GM19372 (cell line): Measurements from ENCODE around the gene NAALADL2.
"Not testable (repeated sequence)": the region's sequence is repeated elsewhere in the genome, so short reads cannot be mapped to it uniquely, and the experiment has no call there.

ENCODE experiments used
- ATAC-seq: cut with Tn5 transposase; IDR thresholded peaks from one replicate; pipeline ENCODE4 v1.9.1; 2021; ENCODE audit warnings: mild to moderate bottlenecking, low read depth, moderate library complexity; ENCODE audit not compliant: unreplicated experiment

The NAALADL2 gene

DNA sequence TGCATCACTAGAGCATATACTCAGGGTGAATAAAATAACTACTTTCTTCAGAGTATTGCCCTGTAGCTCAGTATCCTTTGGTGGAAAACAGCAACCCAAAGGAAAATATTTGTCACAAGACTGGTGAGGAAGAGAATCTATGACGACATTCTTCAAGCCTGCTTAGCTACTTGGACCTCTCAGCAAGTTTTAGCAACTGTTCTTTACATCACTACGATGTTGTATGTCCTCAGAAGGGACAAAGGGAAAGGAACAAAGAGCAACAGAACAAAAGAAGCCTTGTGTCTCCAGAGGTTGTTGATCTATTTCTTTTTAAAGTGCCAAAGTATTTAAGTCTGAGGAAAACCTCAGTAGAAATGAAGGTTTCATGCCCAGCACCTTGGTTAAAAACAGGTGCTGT lies 746.7 kb downstream of the NAALADL2 start:
- no peak for ATAC-seq

DNA sequence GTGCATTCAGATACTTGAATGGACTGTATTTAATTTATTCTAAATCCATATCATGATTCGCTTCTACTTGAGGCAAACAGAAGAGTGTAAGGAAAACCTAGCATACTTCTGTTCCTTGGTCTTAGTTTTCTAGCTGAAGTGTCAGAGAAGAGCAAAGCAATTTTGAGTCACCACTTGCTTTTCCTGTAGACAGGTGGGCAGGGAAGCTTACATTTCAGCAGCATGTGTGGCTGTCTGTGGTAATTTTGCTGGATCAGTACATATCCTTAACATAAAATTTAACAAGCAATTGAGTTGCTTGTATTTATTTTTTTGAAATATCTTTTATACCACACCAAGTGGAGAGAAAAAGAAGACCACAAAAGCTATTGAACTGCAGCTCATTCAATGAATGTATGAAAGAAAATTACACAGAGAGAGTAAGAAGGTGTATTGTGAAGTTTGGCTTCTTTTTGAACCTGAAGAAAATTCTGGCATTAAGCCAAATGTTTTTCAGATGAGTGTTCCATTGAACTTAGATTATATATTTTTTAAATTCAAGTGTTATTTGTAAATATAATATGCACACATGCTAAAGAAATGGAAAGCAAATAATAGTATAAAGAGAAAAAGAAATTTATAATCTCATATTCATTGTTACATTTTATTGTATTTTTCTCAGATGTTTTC lies 747.6 kb downstream of the NAALADL2 start:
- ATAC-seq = no peak

DNA sequence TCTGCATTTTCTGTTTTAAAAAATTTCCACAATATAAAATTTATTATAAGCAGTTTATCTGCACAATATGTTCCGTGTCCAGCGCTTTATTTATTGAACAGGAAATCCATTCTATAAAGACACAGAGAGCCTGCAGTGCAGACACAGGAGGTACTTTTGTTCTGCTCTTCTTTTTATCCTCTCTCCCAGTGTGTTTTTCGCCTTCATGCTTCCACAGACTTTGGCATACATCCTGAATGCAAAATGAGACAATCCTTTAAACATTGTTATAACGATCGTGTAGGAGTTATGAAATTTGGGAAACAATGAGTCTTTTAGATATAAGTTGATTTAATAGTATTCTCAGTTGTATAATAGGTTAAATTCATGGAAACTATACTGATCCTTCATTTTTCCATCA lies 749.2 kb downstream of the NAALADL2 start:
- no peak for ATAC-seq

DNA sequence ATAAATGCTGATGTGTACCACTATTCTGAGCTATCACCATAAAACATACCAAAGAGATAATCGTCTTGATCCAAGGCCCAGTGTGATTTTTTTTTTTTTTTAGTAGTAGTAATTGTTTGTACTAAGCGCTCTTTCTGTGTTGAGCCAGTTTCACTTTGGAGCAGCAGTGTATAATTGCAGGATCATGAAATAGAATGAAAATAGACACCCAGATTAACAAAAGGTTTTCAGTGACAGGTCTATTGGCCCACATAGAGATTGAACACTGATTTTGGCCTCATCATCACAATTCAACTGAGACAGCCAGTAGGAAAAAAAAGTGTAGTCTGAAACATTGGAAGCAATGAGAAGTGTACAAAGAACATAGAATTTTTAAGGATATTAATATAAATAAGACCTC lies 749.8 kb downstream of the NAALADL2 start:
- no peak for ATAC-seq

DNA sequence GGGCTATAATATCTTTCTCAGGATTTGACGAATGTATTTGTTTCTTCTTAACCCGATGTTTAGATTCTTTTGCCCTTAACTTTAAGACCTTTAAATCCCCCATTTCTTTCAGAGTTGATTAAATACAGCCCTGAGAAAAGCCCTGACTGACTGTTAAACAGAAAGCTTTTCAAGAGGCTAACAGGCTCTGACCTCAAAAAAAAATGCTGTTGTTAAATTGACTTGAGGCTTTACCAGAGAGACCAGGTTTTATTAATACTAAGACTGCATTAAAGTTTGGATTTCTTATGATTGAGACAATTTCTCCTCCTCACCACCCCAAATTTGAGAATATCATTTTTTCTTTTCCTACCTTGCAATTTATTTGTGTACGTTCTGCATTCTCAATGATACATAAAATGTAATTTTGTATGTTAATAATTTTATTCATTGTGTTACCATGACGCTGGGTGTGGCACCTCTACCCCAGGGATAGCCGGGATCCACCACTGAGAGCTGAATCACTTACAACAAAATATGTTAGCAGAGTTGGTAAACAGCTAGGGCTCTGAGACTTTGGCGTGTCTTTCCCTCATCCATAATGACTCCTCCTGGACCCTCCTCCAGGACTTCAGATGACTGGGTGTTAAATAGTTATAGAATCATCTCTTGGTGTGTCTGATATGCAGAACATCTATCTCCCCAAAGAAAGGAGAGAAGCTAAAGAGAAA lies 753.5 kb downstream of the NAALADL2 start:
- no peak for ATAC-seq

DNA sequence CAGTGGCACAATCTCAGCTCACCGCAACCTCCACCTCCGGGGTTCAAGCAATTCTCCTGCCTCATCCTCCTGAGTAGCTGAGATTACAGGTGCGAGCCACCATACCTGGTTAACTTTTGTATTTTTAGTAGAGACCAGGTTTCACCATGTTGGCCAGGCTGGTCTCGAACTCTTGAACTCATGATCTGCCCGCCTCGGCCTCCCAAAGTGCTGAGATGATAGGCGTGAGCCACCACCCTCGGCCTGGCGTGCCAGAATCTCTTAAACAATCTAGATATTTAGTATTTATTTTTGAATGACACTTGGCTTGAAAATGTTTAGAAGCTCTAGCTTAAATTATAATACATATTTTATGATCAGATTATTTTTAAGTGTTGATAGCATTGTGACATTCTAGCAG lies 755.0 kb downstream of the NAALADL2 start:
- not testable (repeated sequence) for ATAC-seq

DNA sequence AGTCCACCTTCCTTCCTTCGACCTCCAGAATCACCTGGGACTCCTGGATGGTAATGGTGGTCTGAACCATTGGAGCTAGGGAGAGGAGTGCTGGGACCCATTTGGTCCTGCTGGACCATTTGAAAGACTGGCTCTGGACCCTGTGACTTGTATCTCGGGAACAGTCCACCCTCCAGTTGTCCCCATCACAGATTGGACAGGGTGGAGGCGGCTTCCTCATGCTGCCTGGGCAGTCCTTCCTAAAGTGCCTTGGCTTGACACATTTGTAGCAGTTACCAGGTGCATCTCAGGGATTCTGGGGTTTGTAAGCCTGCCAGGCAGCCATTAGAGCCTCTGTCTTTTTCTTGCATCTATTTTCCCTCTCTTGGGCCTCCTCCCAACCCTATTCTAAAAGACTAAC lies 758.1 kb downstream of the NAALADL2 start:
- no peak for ATAC-seq

DNA sequence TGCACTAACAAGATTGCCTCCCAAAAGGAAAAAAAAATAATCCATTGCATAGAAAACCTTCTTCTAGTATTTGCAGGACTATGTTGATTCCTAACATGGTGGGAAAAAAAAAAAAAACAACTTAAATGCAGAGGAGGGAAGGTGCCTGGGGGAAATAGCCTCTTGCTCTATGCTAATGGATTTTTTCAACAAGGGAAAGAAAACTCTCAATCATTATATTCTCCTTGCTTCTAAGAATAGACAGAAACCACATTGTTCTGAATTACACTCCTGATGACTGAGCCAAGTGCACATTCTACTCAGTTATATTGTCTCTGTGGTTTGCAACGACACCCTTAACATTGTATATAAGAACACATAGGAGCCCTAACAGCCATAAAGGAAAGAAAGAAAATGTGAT lies 760.2 kb downstream of the NAALADL2 start:
- no peak for ATAC-seq

DNA sequence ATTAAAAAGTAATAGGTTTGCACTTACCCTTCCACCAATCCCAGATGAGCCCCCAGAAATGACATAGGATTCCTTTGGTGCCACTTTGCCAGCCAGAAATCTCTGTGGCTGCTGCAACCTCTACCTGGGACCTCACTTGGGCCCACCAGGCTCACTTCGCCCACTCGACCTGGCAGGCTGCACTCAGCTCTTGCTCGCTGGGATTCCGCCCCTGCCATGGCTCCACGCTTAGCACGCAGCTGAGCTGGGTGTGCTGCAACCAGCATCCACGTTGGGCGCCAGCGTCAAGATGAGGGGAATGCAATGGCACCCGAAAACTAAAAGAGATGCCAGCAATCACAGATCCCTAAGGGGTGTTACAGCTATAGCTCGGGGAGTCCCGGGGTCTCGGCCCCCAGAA lies 761.0 kb downstream of the NAALADL2 start:
- no peak for ATAC-seq

DNA sequence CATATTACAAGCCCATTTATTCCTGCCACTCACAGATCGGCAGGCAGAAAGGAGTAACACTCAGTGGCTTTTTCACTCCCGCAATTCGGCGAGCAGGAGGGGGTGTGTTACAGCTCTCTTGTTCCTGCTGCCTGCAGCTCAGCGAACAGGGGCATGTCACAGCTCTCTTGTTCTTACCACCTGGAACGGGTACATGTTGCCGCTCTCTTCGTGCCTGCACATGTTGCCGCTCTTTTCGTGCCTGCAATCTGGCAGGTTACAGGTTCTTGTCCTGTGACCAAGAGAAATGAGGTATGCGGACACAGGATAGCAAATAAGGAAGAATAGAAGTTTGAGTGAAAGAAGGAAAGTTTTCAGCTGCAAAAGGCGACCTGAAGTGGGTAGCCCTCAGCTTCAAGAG lies 761.4 kb downstream of the NAALADL2 start:
- ATAC-seq = no peak

DNA sequence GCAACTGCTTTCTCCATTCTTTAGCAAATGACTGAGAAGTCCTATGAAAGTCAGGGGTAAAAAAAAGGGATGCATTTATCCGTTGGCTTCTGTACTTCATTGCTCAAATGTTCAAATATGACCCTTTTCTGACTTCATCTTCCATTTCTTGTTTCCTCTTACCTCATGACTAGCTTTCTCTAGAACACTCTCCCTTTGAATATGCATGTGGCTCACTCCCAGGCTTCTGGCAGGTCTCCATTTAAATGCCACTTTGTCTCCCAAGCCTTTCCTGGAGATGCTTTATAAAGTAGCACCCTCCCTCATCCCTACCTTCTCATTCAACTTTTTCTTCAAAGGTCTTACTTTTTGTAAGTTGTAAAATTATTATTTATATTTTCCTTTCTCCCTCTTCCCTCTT lies 781.8 kb downstream of the NAALADL2 start:
- ATAC-seq = no peak

DNA sequence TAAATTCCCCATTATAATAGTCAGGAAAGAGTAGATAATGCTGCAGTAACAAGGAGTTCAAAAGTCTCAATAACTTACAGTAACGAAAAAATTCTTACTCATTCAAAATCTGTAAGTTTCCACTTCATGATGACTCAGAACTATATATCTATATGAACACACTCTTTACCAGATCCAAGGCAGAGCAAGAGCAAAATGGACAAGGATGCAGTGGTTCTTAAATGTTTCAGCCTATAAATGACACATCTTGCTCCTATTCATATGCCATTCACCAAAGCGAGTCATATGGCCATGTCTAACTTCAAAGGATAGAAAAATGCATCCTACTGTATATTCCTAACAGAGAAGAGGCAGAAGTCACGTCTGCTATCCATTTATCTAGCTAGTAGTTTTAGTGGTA lies 787.7 kb downstream of the NAALADL2 start:
- ATAC-seq = no peak

DNA sequence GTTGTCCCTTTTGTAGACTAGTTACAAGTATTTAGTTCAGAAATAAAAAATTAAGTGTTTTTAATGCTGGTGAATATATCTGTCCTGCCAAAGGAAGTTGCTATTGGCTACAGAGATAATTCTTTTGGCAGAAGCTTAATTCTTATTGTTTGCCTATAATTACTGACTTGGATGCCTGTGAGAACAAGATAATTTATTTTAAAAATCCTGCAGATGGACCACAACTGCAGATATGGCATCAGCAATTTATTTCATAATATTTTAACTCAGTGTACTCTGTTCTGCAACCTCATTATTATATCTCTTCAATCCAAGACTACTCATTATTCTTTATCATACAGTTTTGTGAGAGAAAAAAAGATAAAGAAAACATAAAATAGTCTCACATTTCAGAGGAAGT lies 789.8 kb downstream of the NAALADL2 start:
- ATAC-seq = no peak

DNA sequence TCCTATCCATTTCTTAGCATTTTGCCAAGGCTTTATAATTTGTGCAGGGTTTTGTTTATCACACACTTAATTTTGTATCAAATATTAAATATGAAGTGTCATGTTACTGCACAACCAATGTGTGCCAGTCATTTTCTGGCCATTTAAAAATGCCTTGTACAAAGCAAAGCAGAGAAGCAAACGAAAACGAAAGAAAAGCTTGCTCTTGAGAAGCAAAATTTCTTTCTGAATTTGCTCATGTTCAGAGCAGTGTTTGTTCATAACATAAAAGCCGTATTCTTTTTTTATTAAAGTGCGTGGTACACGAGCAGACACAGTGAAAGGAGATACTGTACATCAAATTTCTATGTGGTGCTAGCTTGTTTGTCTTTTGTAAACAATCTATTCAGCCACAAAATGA lies 792.6 kb downstream of the NAALADL2 start:
- no peak for ATAC-seq

DNA sequence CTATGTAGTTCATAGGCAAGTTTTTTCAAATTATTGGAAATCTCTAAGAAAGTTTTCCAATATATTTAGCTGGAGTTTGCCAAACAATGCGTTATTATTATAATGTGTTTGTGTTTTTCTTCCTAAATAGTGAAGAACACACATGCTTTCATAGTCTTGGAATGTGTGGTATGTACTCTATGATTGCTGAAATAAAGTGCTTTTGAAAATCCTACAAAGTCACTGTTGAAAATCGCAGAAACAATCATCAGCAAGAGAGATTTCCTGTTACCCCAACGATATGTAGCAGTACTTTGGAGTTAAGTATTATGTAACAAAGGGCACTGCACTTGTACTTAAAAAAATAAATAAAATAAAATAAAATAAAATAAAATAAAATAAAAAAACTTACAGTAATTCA lies 796.2 kb downstream of the NAALADL2 start:
- ATAC-seq = no peak

DNA sequence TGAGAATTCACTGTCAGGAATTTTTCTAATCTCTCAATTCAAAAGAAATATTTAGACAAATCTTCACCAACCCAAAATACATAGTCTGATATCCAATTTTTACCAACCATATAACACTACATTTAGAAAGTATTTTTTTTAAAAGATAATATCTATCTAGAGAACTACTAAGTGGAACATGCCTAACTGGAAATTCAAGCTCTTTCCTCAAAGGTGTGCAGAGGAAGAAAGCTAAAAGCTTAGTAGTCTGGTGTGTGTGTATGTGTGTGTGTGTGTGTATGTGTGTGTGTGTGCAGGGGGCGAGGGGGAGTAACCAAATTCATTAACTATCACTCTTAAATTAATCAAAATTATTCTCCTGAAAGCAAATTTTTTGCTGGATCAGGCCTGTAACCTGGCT lies 797.3 kb downstream of the NAALADL2 start:
- no peak for ATAC-seq

DNA sequence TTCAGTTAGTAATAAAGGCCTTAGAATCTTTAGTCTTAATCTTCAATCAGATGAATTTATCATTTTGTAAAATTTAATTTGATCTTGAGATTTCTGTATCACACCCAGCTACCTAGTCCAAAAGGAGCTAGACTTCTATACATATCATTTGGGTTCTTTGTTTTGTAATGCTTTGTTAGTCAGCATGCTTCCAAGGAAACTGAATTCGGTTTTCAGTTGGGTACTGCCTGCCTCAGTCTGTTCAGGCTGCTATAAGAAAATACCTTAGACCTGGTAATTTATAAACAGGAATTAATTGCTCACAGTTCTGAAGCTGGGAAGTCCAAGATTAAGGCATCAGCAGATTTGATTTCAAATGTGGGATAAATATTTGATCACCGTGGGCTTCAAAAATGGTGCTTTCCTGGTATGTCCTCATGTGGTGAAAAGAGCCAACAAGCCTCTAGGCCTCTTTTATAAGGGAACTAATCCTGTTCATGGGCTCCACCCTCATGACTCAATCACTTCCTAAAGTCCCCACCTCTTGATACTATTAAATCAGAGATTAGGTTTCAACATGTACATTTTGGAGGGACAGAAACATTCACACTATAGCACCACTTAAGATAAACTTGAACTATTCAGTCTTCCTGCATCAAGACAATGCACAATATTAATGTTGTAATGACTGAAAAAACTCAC lies 800.7 kb downstream of the NAALADL2 start:
- ATAC-seq = no peak

DNA sequence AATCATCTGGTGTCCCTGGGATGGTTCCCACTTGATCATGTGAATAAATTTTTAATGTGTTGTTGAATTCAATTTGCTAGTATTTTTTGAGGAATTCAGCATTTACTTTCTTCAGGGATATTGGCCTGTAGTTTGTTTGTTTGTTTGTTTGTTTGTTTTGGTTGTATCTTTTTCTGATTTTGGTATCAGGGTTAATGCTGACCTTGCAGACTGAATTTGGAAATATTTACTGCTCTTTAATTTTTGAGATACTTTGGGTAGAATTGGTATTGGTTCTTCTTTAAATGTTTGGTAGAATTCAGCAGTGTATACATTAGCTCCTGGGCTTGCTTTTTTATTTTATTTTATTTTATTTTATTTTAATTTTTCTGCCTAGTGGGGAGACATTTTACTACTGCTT lies 803.7 kb downstream of the NAALADL2 start:
- no peak for ATAC-seq

DNA sequence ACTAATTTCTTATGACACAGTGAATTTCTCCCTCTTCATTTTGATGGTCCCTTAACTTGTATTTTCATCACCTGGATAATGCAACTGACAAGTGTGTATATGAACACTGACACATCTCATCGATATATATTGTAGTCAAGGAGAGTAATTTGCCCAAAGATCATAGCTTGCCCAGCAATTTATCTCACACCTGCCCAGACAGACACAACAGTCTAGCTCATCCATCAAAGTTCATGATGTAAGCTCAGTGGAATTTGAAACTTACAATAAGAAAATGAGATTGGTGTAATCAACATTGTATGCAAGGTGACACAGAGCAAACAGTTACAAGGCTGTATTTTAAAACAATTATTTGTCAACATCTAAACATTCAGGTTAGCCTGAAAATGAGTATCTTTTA lies 805.8 kb downstream of the NAALADL2 start:
- ATAC-seq = no peak

DNA sequence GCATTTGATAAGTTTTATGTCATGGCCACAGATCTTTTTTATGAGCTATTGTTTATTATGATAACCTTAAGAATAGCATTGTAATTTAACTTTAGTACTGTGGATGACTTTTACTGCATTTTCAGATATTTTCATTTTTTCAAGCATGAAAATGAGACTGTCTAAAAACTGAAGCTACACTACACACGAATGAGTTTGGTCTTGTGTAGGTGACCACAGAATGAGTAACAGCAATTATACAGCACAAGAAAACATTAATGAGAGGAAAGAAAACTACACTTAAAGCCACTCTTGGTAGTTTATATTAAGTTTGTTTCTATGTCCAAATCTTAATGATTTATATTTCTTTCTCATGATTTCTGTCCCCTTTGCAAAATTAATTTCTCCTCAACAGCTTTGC lies 809.2 kb downstream of the NAALADL2 start:
- no peak for ATAC-seq

DNA sequence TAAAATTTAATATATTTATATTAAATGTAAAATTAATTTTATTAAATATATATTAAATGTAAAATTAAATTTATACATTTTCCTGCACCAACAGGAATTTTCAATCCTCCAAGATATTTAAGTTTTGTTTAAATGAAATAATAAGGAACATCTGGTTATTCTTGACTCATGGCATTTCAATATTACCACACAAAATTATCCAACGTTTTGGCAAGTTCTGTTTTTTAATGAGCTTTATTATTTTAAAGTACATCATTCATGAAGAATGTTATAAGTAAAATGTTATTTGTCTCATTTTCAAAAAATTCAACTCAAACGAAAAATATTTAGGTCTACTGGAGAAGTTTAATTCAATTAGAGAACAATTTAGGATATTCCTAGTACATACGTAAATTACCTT lies 811.4 kb downstream of the NAALADL2 start:
- ATAC-seq = no peak

DNA sequence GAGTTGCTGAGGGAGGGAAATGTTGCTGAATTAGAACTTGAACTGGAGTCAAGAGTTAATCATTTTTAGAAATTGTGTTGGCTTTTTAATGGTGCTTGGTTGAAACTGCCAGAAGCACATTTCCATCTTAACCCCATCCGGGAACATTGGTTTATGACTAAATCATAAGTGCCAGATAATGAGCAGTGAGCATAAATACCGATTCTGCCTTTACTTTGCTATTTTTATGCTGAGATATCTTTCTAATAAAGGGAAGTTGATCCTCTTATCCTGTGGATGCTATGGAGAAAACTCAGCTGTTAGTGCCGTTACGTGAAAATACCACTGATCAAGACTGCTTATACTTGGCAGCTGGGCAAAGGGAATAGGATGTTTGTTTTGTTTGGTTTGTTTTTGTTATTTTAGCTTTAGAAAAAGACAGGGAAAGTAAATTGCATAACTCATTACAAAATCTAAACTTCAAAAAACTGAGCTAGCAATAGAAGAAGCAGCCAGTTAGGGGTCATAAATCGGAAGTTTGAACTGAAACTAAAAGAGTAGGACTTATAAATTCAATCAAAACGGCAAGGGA lies 813.1 kb downstream of the NAALADL2 start:
- ATAC-seq = no peak
